Fibroblast of skin of left biceps (primary cell): ENCODE results near the gene ATF6.

Experiments used
- DNase-seq, 2 experiments: peaks; one replicate each; pipeline ENCODE4 v3.0.0-alpha.2; 2013; ENCODE audit warnings: low read depth in 2 of 2

Gene ATF6

DNA sequence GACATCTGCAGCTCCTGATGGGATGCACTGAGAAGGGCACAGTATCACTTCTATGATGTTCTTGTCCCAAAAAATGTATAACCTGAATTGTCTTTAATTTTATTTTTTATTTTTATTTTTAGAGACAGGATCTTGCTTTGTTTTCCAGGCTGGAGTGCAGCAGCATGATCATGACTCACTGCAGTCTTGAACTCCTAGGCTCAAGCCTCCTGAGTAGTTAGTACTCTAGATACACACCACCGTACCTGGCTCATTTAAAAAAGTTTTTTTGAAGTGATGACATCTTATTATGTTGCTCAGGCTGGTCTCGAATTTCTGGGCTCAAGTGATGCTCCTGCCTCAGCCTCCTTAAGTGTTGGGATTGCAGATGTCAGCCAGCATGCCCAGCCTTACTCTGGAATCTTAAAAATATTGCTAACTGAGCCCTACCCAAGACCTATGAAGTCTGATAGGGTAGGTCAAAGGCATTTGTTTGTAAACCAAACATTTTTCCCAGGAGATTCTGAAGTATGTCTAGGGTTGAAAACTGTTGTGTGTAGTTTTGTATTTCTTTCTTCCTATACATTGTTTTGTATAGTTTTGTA lies 68.9 kb downstream of the ATF6 start:
- DNase-seq: no peak

DNA sequence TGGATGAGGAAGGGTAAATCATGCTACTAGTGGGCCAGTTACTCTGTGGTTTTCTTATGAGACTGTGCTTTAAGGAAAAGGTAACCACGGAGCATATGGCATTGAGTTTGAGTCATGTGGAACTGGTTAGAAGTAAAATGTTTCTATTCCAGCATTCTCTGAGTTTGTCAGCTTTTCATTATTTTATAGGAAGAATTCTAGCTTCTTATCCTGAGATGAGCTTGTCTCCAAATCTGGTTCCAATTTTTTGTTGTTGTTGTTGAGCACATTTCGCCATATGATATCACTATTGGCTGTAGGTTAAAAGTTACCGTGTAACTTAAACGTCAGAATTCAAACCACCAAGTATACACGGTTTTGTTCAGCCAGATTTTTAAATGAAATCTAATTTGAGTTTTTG lies 69.9 kb downstream of the ATF6 start:
- DNase-seq: peak; percentile 89 to 90

DNA sequence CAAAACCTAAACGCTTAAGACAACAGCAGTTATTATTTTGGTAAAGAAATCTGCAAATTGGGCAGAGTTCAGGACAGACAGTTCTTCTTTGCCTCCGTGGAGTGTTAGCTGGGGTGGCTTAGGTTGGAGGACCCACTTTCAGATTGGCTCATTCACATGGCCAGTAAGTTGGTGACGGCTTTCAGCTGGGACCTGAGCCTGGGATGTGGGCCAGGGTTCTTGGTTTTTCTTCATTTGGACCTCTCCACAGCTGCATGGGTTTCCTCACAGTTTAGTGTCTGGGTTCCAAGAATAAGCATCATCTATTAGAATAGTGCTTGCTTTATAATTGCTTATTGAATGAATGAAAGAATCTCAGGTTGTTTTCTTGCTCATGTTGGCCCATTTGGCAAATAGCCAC lies 72.2 kb downstream of the ATF6 start:
- DNase-seq: no peak

DNA sequence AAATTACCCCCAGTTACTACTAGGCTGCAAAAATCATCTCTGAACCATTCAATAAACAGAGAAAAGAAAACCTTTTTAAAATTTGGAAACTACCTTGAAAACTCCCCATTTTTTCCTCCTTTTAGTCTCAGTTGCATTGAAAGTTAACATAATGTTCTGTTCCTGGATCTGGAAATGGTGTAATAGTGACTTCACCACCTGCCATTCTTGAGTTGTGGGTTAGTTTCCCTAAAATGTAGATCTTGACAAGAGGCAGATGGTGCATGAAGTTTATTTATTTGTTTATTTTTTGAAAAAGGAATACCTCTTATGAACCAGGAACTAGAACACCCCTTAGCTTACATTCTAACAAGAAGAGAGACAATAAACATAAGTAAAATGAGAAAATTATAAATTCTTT lies 72.8 kb downstream of the ATF6 start:
- DNase-seq: no peak

DNA sequence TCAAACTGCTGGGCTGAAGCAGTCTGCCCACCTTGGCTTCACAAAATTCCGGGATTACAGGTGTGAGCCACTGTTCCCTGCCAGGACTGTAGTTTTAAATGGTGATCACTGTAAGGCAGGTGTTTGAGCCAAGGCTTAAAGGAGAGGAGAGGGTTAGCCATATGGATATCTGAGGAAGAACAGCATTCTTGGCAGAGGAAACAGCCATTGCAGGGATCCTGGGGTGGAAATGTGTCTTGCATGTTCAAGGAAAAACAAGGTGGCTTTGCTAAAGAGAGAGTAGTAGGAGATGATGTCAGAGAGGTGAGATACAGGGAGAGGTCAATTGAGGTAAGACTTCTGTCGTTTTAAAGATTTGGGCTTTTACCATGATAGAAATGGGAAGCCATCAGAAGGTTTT lies 73.5 kb downstream of the ATF6 start:
- no peak for DNase-seq

DNA sequence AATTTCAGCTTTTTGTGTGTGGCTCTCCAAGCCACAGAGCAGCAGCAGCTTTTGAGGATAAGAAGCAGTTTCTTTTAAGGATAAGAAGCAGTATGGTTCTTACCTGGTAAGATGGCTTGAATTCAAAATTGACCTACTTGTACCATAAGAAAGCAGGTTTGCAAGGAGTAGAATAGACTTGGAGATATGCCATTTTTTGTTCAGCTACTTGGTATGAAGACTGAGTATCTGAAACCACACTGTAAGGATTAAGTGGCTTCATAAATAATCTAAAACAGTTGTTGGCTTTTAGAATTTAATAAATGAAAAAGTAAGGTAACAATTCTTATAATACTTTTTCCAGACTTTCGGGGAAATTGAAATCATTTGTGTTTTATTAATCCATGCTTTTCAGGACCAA lies 74.2 kb downstream of the ATF6 start:
- no peak for DNase-seq

DNA sequence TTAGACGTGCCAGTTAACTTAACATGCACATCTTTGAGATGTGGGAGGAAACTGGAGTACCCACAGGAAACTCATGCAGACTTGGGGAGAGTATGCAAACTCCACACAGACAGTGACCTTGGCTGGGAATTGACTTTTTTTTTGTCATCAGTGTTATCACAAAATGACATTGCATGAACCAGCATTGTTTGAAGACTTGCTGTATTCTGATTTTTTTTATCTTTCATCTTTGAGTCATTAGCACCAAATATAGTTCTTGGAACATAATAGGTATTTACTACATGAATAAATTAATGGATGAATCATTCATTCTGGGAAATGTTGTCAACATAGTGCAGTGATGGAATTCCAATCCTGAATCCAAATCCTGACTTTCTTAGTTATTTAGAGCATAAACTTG lies 77.0 kb downstream of the ATF6 start:
- no peak for DNase-seq

DNA sequence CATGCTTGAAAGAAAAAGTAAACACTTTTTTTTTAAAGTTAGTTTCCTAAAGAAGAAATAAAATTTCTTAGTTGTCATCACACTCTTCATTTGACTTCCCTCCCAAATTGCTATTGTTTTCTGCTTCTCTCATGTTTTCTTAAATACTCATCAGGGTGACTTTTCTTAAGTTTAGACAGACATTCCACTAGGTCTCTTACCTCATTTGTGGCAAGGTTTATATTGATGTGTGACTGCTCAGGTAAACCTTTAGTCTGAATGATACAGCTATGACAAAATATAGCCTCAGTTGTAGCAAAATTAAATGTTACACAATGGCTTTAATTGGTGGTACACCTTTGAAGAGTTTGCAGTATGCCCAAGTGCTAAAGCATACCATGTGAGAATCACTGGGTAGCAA lies 78.6 kb downstream of the ATF6 start:
- DNase-seq: no peak

DNA sequence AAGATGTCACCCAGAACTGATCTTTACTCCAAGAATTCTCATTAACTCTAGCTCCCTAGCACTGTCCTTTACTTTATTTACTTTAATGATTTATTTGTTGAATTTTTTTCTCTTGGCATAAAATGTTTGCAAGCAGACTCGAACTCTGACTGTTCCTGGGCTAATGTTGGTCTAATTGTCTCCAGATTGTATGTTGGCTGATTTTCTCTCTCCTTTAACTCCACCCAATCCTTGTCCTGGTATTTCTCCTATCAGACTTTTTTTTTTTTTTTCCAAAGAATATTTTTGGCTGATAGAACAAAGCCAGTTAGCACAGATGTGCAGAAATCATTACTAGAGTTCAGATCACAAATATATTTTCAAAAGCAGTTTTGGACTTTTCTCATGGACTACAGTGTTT lies 82.6 kb downstream of the ATF6 start:
- no peak for DNase-seq

DNA sequence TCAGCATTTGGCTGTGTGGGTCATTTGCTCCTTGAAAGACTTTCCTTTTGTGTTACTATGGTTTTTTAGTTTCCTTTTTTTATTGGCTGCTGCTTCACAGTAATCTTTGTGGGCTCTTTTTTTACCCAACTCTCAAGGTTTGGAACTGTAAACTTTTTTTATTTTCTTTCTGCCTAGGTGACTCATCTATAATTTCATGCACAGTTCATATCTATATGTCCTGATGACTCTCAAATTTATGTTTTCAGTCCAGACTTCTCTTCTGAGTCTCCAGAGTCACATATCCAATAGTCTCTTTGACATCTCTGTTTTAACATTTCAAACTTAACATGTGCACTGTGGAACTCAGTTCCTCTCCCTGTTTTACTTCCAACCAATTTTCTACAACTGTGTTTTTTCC lies 83.4 kb downstream of the ATF6 start:
- no peak for DNase-seq

DNA sequence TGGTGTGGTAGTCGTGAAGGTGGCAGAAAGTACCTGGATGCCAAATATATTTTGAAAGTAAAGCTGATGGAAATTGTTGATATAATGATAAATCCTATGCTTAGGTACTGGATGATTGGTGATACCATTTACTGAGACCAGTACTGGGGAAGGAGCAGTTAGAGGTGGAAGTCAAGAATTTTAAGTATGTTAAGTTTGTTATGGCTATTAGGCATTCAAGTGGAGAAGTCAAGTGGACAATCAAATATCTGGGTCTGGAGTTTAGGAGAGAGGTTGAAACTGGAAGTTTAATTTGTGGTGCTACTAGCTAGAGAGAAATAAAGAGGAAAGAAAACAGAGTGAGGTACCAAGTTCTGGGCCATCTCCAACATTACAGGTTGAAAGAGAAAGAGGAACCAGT lies 89.1 kb downstream of the ATF6 start:
- no peak for DNase-seq

DNA sequence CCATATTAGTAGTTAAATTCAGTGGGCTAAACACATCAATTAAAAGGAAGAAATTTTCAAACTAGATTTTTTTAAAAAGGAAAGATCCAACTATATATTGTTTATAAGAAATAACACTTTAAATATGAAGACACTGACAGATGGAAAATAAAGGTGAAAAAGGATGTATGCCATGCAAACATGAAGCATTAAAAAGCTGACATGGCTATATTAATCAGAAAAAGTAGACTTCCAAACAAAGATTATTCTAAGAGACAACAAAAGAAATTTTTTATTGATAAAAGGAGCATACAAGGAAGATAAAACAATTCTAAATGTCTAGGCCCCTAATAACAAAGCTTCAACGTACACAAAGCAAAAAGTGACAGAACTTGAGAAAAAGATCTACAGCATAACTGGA lies 92.2 kb downstream of the ATF6 start:
- DNase-seq: no peak

DNA sequence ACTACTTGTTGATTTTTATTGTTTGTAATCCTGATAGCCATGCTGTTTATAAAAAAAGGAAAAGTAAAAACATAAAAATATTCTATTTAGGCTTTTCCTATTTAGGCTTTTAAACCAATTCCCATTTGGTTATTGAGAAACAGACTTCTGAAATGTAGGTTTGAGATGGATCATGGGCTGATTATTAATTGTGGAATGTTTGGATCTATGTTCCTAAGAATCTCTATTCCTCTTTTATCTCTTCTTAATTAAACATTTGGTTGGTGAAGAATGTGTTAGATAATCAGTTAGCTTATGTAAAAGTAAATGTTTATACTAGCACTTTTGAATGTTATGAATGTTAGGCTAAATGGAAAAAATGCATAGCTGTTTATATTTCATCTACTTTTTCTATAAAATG lies 97.4 kb downstream of the ATF6 start:
- DNase-seq: no peak

DNA sequence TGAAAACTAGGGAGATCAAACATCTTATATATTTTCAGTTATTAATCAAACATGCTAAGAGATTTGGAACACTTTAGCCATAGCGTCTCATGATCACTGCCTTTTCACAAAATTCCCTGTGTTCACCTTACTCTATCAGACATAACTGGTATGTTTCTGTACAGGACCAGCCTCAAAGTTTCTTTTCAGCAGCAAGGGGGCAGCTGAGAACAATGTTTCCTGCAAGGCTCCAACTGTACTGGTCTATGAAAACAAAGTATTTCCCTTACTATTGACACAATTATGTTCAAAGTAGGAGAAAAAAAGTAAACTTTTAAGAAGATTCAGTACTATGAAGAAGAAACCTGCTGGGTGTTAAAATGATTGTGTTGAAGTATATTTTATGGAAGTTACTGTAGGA lies 98.5 kb downstream of the ATF6 start:
- DNase-seq: no peak

DNA sequence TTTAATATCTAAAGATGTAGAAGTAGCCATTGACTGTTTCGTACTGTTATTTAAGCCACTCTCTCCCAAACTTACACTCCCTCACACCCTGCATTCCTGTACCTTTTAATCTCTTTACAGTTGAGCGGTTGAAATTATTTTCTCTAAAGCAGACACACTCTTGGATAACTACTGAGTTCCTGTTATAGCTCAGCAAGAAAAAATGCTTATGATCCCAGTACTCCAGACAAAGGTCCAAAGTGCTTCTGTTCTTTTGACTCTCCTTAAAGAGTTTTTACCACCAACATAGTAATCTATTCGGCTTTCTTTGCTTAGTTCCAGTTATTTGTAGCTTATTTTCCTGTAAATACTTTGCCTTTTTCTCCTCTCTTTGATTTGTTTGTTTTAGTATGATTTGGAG lies 100.1 kb downstream of the ATF6 start:
- DNase-seq: no peak

DNA sequence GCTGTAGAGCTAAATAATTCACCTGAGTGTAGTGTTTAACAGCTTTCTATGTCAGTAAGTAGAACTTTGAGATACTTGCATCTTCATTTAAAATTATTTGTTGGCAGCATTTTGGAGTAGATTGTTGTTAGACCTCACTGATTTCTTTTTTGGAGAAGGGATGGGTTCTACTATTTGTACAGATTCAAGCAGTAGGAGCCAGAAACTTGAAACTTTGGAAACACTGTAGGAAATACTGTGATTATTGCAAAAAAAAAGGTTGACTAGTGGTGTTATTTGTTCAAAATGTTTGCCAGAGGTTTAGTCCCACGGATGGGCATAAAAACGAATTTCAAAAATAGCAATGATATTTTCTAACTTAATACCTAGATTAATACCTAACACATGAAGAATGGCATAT lies 102.7 kb downstream of the ATF6 start:
- DNase-seq: no peak

DNA sequence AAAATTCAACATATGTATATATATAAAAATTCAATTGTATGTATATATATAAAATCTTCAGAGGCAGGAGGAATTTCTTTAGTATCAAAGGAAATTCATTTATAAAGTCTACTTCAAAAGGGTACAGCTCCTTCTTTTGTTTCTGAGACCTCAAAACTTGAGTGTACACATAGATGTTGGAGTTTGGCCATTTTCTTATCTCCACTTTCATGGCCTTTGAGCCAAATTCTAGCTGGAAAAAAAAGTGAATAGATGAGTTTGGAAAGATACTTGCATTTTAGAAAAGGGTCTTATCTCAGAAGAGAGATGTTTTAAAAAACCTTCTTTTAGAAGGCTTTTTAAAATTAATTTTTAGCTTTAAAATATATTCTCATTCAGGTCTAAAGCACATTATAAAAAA lies 103.2 kb downstream of the ATF6 start:
- no peak for DNase-seq

DNA sequence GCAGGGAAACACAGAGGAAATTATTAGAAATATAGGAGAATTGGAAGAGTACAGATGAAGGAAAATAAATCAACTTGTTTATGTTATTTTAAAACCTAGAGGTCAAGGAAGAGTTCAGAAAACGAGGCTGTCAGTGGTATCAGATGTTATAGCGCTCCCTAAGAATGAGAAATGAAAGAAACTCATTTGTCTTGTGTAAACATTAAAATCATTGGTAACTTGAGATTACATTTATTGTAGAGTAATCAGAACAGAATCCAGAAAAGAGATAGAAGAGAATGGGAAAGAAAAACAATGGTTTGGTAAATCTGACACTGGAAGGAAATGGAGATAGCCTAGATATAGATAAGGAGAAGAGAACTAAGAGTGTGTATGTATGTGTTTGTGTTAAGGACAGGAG lies 106.4 kb downstream of the ATF6 start:
- no peak for DNase-seq

DNA sequence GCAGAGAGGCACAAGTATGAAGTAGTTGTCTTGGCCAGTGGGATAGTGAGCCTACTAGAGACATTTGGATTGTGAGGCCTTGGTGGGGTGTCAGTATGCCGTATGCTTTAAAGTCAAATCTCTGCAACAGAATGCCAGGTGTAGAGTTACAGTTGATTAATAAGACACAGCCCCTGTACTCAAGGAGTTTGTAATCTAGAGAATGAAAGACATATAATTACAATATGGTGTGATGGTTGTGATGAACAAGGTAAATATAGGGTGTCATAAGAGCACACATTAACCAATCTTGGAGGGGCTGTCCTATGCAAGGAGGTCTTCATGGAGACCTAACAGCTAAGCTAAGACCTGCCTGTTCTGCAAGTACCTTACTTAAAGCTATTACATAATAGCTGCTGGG lies 113.1 kb downstream of the ATF6 start:
- DNase-seq: no peak

DNA sequence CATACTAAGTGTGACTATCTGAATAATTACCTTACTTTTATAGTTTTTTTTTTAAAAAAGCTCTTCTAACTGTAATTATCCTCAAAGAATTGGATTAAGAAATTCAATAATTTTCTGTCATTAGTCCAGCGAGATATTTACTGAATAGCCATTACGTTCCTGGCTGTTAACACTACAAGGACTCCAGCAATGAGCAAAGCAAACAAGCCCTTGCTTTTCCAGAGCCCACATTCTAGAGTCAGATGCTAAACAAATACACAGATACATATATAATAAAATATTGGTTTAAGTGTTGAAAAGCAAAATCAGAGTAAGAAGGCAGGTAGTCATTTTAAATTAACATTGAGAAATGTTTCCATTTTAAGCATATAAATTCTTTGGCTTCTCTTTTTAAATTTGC lies 118.4 kb downstream of the ATF6 start:
- DNase-seq: no peak

DNA sequence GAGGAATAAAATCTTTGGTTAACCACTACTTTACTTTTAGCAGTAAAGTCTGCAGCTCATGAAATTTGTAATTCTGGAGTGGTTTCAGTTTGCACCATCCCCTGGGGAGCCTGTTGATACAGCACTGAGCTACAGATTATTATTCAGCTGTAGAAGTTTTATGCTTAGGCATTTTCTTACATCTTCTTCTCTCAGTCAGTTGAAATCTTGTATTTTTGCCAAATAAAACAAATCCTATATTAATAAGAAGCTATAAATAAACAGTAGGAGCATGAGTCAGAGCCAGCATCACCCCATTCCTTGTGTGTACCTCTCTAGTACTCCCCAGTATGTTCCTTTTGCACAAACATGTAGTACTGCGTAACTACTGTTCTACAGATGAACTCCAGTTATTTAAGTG lies 118.9 kb downstream of the ATF6 start:
- peak; percentile 80 to 87 for DNase-seq

DNA sequence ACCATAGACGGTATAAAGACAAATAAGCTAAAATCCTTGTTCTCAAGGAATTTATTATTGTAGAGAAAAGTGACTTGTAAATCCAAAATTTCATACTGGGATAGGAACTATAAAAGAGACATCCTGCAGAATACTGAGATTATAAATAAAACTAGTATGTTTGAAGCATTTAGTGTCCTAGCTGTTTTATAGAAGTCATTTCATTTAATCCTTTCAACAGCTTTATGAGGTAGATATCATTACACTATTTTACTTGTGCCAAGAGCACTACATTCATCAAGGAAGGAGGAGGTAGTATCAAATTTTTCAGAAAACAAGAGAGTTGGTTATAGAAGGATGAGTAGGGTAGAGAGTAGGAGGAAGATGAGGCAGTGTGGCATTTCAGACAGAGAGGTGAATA lies 119.6 kb downstream of the ATF6 start:
- DNase-seq: no peak

DNA sequence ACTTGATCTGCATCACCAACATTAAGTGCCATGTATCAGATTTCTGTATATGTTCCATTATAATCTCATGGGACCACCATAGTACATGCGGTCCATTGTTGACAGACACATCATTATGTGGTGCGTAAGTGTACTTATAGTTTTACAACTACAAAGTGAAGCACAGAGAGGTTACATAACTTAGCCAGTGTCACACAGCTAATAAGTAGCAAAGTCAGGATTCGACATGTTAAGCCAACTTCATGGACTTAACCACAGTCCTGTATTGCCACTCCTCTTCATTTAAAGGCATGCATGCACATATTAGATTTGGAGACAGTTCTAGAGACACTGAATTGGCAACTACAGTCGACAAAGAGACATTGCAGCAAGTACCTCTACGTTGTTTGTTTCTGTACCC lies 120.5 kb downstream of the ATF6 start:
- DNase-seq: no peak

DNA sequence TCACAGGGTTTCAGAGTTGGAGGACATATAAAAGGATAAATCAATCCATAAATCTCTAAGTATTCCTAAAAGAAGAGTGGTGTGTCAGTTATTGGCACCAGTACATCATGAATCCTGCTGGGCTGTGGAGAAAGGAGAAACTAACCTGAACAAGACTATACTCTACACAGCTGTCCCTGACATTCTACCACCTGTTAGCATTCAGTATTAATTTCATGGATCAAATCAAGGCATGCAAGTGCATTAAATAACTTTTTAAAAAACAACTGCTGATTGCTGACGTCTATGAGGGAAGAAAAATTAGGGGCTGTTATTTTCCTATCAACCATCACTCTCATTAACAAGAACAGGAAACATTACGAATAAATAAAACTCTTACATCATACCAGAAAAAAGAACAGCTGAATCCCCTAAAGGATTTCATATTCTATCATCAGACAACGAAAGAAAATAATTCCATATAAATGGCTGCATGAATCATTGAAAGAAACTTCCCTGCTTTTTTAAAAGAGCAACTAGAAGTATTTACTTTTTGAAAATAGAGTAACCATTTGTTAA lies 121.7 kb downstream of the ATF6 start:
- DNase-seq: no peak

DNA sequence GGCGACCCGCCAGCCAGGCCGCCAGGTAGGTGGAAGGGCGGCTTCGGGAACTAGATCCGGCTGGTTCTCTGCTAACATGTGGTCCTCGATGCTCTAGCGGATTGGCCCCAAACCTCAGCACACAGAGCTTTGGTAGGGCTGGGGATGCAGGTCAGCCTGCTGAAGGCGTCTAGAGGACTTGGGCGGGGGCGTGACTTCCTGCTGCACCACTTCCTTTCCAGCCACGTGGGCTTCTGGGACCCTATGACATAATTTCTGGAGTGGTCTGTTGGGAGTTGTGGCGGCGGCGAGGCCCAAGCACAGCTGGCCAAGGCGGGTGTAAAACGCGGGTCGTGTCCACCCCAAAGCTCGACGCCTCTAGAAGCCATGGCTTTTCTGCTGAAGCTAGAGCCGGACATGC lies 124.5 kb downstream of the ATF6 start:
- no peak for DNase-seq
